ENCODE results near the gene HPSE2.

Gene HPSE2

DNA sequence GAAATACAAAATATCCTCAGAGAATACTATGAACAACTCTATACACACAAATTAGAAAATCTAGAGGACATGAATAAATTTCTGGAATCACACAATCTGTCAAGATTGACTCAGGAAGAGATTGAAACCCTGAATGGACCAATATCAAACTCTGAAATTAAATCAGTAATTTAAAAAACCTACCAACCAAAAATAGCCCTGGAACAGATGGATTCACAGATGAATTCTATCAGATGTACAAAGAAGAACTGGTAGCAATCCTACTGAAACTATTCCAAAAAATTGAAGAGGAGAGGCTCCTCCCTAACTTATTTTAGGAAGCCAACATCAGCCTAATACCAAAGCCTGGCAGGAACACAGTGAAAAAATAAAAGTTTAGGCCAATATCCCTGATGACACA is 190.0 kb downstream of the HPSE2 start:
- TF ChIP-seq, protein P1, sequence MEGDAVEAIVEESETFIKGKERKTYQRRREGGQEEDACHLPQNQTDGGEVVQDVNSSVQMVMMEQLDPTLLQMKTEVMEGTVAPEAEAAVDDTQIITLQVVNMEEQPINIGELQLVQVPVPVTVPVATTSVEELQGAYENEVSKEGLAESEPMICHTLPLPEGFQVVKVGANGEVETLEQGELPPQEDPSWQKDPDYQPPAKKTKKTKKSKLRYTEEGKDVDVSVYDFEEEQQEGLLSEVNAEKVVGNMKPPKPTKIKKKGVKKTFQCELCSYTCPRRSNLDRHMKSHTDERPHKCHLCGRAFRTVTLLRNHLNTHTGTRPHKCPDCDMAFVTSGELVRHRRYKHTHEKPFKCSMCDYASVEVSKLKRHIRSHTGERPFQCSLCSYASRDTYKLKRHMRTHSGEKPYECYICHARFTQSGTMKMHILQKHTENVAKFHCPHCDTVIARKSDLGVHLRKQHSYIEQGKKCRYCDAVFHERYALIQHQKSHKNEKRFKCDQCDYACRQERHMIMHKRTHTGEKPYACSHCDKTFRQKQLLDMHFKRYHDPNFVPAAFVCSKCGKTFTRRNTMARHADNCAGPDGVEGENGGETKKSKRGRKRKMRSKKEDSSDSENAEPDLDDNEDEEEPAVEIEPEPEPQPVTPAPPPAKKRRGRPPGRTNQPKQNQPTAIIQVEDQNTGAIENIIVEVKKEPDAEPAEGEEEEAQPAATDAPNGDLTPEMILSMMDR (conservative IDR thresholded peaks at IDR 0.05), result no peak
- H3K27ac ChIP-seq, result no peak overlapping the region

DNA sequence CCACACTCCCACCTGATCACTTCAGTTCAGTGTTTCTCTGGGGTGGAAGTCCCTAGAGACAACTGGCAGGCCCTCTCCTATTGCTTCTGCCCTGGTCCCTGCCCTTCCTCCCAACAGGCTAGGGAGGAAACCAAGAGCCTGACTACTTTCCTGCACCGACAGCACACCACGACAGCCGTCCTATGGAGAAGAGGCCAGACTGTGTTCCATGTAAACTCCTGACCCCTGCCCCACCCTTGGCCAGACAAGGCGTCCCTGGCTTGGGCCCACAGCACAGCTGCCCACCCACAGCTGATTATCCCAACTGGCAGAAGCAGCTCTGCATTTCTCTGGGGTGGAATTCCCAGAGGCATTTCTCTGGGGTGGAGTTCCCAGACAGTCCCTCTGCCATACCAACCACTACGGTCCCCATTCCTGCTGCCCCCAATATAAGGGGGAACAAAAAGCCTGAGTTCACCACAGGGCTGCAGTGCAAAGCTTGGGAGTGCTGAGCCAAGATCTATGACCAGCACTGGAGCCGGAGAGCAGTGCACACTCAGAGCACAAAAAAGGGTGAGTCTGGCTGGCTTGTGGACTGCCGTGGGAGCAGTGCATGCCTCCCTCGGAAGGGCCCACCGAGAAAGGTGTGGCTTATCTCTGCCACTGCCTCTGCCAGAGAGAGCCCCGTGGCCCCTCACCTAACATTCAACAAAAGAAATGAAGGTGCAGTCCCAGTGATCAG is 193.4 kb downstream of the HPSE2 start:
- no peak overlapping the region for H3K27ac ChIP-seq
- TF ChIP-seq, protein P1 (conservative IDR thresholded peaks at IDR 0.05), result no peak

DNA sequence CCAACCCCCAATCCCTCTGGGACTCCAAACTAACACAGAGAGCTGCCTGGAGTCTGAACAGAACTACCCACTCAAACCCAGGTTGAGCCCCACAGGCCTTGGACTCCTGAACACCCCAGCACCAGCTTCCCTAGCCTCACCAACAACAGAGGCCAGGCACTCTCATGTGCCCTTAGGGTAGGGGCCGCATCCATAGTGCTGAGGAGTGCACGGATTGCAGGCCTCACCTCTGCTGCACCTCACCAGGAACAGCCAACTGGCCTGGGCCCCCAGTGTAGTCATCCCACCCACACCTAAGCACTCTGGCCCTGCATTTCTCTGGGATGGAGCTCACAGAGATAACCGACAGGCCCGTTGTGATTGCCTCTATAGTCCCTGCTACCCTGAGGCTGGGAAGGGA is 194.2 kb downstream of the HPSE2 start:
- H3K27ac ChIP-seq, result no peak overlapping the region
- TF ChIP-seq, protein P1 (conservative IDR thresholded peaks at IDR 0.05), result no peak

DNA sequence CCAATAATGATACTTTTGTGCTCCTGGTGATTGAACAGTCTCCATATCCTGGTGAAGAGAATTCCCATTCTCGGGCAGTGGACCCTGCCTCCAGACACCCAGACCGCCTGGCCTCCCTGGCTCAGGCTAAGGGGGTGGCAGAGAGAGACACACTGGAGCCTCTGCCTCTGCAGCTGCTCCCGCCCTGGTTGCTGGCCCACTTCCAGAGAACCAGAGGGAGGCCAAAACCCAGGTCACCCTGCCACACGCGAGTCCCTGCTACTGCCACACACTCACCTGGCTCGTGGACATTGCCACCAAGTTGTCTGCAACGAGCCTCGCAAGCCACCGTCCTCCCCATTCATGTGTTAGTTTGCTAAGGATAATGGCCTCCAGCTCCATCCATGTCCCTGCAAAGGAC is 221.8 kb downstream of the HPSE2 start:
- H3K27ac ChIP-seq, result no peak overlapping the region
- TF ChIP-seq, protein P1 (conservative IDR thresholded peaks at IDR 0.05), result no peak

DNA sequence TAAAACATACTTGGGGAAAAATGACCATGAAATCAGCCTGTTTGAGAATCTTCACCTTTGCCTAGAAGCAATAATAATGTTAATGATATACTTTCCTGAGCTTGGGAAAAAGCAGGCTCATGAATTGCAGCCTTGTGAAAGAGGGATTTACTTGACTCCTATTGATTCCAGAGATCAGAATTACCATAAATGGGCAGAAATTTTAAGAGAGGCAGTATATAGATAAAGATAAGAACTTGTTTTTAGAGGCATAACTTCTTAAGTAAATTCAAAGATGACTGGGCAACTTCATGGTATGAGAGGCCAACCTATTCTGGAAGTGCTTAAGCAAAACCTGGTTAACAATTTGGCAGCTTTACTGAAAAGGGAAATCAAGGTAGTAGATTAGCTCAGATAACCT is 225.4 kb downstream of the HPSE2 start:
- H3K27ac ChIP-seq, result no peak overlapping the region
- TF ChIP-seq, protein P1 (conservative IDR thresholded peaks at IDR 0.05), result no peak

DNA sequence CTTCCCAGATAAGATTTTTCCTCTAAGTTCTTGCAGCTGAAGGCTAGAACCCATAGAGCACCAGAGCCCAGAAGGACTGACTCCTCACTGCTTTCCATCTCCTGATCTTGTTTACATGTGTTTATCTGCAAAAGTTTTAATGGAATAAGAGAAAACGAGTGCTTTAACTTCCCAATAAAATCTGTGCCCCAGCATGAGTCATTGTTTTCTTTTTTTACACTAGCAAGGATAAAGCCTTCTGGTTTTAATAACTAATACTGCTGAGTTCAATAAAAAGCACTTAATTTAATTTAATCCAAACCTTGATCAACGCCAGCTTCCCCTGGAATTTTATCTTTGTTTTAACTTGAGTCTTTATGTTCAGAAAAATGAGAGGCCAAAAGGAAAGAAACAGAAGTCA is 227.6 kb downstream of the HPSE2 start:
- TF ChIP-seq, protein P1 (conservative IDR thresholded peaks at IDR 0.05), result no peak
- H3K27ac ChIP-seq, result no peak overlapping the region

DNA sequence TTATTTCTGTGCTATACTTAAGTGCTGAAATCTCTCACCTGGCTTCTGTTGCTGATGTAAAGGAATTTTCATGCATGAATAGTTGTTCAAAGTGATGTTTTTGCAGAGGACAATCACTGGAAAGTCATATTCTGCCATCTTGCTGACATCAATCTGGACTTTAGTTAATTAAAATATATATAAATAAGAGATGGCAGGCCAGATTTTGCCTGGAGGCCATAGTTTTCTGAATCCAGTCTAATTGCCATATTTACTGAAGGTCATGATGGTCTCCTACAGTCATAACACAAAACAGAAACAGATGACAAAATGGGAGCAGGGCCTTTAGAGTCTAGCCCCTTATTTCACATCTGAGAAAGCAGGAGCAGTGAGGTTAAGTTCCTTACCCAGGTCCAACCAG is 228.2 kb downstream of the HPSE2 start:
- TF ChIP-seq, protein P1 (conservative IDR thresholded peaks at IDR 0.05), result no peak
- no peak overlapping the region for H3K27ac ChIP-seq

All from VCaP (cell line).